ENCODE measurements around the gene SLC38A4. TPM values are rescaled to one million over a fixed set of nuclear protein-coding genes. Genes with fewer than 3 reads are reported as not detected.

SLC38A4 gene
- total and polyA plus RNA-seq, 10 donors = 0.07 to 0.91 (median 0.37) TPM; not detected in 2

- DNase-seq = no peak
- no peaks in the 10 kb centered on the region for H3K36me3 ChIP-seq
- no peaks in the 10 kb centered on the region for H3K4me1 ChIP-seq
- no peak for TF ChIP-seq POLR2AphosphoS5 (IDR thresholded peaks at IDR 0.05)
- no peak for TF ChIP-seq POLR2A (IDR thresholded peaks at IDR 0.05)
- no peak for TF ChIP-seq CTCF (IDR thresholded peaks at IDR 0.05 in 8 of 11, conservative IDR thresholded peaks at IDR 0.05 in 3 of 11)
- H3K9me3 ChIP-seq = peaks cover 0 to 7% (median 2%) of the 10 kb centered on the region in 8 donors
- no peaks in the 10 kb centered on the region for H3K27me3 ChIP-seq (replicated peaks in 1 of 7)
- H3K4me3 ChIP-seq = no peak overlapping the region
- intact Hi-C loops (cut with DNase I; ENCODE audit: low total_unique reads) = no loop called here
- H3K27ac ChIP-seq = no peak overlapping the region
- WGBS, 5 donors = 92 to 97% (median 95%) methylated on average over 1 of the region's 1 CpG
Observed at GRCh38 chr12:46847001-46847400, 21.2 kb upstream of the SLC38A4 start.

- H3K36me3 ChIP-seq = no peaks in the 10 kb centered on the region
- H3K9me3 ChIP-seq = peaks cover 0 to 7% (median 2%) of the 10 kb centered on the region in 8 donors
- intact Hi-C loops (cut with DNase I; ENCODE audit: low total_unique reads) = no loop called here
- DNase-seq = no peak
- no peaks in the 10 kb centered on the region for H3K4me1 ChIP-seq
- WGBS, 5 donors = 65 to 88% (median 76%) methylated on average over 3 of the region's 3 CpGs
- H3K27ac ChIP-seq = no peak overlapping the region
- no peak for TF ChIP-seq CTCF (IDR thresholded peaks at IDR 0.05 in 8 of 11, conservative IDR thresholded peaks at IDR 0.05 in 3 of 11)
- TF ChIP-seq POLR2A (IDR thresholded peaks at IDR 0.05) = no peak
- no peak for TF ChIP-seq POLR2AphosphoS5 (IDR thresholded peaks at IDR 0.05)
- no peak overlapping the region for H3K4me3 ChIP-seq
- H3K27me3 ChIP-seq (replicated peaks in 1 of 7) = no peaks in the 10 kb centered on the region
Observed at GRCh38 chr12:46843811-46844210, 18.0 kb upstream of the SLC38A4 start.

GRCh38 chr12:46841891-46842290 lies 16.1 kb upstream of the SLC38A4 start:
- DNase-seq = no peak
- H3K4me1 ChIP-seq = no peaks in the 10 kb centered on the region
- intact Hi-C loops (cut with DNase I; ENCODE audit: low total_unique reads) = no loop called here
- 88 to 100% (median 96%) methylated on average over 2 of the region's 2 CpGs for WGBS, 5 donors
- no peak overlapping the region for H3K27ac ChIP-seq
- no peaks in the 10 kb centered on the region for H3K27me3 ChIP-seq (replicated peaks in 1 of 7)
- H3K36me3 ChIP-seq = no peaks in the 10 kb centered on the region
- TF ChIP-seq POLR2A (IDR thresholded peaks at IDR 0.05) = no peak
- TF ChIP-seq POLR2AphosphoS5 (IDR thresholded peaks at IDR 0.05) = no peak
- no peak for TF ChIP-seq CTCF (IDR thresholded peaks at IDR 0.05 in 8 of 11, conservative IDR thresholded peaks at IDR 0.05 in 3 of 11)
- H3K4me3 ChIP-seq = no peak overlapping the region
- H3K9me3 ChIP-seq = peaks cover 0 to 3% (median under 1%) of the 10 kb centered on the region in 8 donors

- intact Hi-C loops (cut with DNase I; ENCODE audit: low total_unique reads) = no loop called here
- no peak for DNase-seq
- Histone ChIP-seq H3K36me3 (no peaks in the 10 kb centered on the region), H3K27me3 (replicated peaks in 1 of 7) (no peaks in the 10 kb centered on the region), H3K9me3 (no peaks in the 10 kb centered on the region), H3K4me1 (no peaks in the 10 kb centered on the region), H3K27ac (no peak overlapping the region), H3K4me3 (no peak overlapping the region)
- WGBS, 5 donors = 79 to 86% (median 82%) methylated on average over 2 of the region's 2 CpGs
- TF ChIP-seq POLR2A (IDR thresholded peaks at IDR 0.05) (no peak), CTCF (IDR thresholded peaks at IDR 0.05 in 8 of 11, conservative IDR thresholded peaks at IDR 0.05 in 3 of 11) (no peak), POLR2AphosphoS5 (IDR thresholded peaks at IDR 0.05) (no peak)
Observed at GRCh38 chr12:46839964-46840363, 14.2 kb upstream of the SLC38A4 start.
